ACC112 (cell line): Measurements from ENCODE around the gene RPA3.

Source experiments
- H2AFZ ChIP-seq: fragments of 200-600 bp; sonication (generic); one replicate; pipeline ENCODE4 v1.6.0; 2017; ENCODE audit warnings: antibody characterized with exemption, low read length; ENCODE audit not compliant: unreplicated experiment
- H3K27ac ChIP-seq: fragments of 200-600 bp; sonication (generic); 2 replicates; pipeline ENCODE4 v1.5.1; 2014; ENCODE audit warnings: low read depth, mild to moderate bottlenecking, antibody characterized with exemption, low read length, moderate library complexity
- H3K27me3 ChIP-seq: fragments of 200-600 bp; sonication (generic); 2 replicates; pipeline ENCODE4 v1.6.1; 2014; ENCODE audit warnings: mild to moderate bottlenecking, antibody characterized with exemption, low read length, moderate library complexity, mixed read lengths; ENCODE audit not compliant: insufficient read depth
- H3K36me3 ChIP-seq: fragments of 200-600 bp; sonication (generic); 2 replicates; pipeline ENCODE4 v1.6.1; 2016; ENCODE audit warnings: mild to moderate bottlenecking, antibody characterized with exemption, low read length, moderate library complexity, mixed read lengths; ENCODE audit not compliant: insufficient read depth
- H3K4me1 ChIP-seq: fragments of 200-600 bp; sonication (generic); one replicate; pipeline ENCODE4 v1.6.1; 2016; ENCODE audit warnings: low read length, mixed read lengths; ENCODE audit not compliant: insufficient read depth, unreplicated experiment, control insufficient read depth
- H3K4me3 ChIP-seq: fragments of 200-600 bp; sonication (generic); 2 replicates; pipeline ENCODE4 v1.5.1; 2014; ENCODE audit warnings: mild to moderate bottlenecking, low read depth, low read length
- H3K79me2 ChIP-seq: fragments of 200-600 bp; sonication (generic); one replicate; pipeline ENCODE4 v1.6.0; 2016; ENCODE audit warnings: low read length; ENCODE audit not compliant: control insufficient read depth, unreplicated experiment, insufficient read depth

The RPA3 gene

DNA sequence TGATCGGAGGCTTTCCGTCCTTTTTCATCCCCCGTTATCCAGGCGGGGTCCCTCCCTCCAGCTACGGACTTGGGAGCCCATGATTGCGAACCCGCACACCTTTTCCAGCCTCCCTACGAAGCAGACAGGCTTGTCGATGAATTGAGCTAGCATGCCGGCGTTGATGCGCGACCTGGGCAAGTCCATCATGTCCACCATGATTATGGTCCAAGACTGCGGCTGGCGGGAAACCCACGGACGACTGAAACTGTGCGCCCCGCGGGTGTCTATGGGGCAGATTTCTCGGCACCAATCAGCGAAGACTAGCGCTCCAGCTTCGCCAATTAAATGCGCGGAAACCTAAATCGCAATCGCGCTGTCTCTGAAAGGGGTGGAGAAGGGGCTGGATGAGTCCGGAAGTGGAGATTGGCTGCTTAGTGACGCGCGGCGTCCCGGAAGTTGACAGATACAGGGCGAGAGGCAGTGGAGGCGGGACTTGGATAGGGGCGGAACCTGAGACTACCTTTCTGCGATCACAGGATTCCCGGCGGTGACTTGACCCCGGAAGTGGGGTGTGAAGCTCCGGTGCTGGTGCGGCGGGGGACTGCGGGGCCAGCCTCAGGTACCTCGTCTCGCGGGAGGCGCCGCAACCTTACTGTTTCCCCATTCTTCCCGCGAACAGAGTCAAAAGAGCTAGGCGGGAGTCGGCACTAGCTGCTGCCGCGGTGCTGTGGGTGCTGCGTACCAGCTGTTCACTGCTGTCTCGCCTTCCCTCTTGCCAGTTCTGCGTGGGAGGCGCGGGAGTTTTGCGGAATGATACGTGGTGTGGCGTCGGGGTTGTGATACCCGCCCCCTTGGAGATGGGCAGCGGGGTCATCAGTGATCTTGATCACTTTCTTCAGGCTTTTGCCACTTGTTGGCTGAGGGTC is 77.9 kb downstream of the RPA3 start, which contains the start of gene UMAD1:
Gene UMAD1, plus strand, starts transcription at position 532 of the 908 bp plus-strand sequence. CDS start 32,620 bp downstream, outside the sequence.
- no peaks in the 10 kb centered on the region for H3K27me3 ChIP-seq
- H3K27ac ChIP-seq, result peak within 1 kb of the TSS; percentile 76
- H2AFZ ChIP-seq, result peak within 1 kb of the TSS; percentile 99
- H3K79me2 ChIP-seq, result peaks cover 22% of the 10 kb centered on the region
- peaks cover 2% of the 10 kb centered on the region for H3K36me3 ChIP-seq
- peak within 1 kb of the TSS; percentile 92 for H3K4me3 ChIP-seq
- peaks cover 15% of the 10 kb centered on the region for H3K4me1 ChIP-seq

GRCh38 chr7:7639847-7640220 is 78.6 kb downstream of the RPA3 start:
- peaks cover 7% of the 10 kb centered on the region for H3K36me3 ChIP-seq
- peak overlapping the region; percentile 76 for H3K27ac ChIP-seq
- peak overlapping the region; percentile 87 for H2AFZ ChIP-seq
- peak overlapping the region; percentile 92 for H3K4me3 ChIP-seq
- H3K4me1 ChIP-seq, result peaks cover 15% of the 10 kb centered on the region
- peaks cover 22% of the 10 kb centered on the region for H3K79me2 ChIP-seq
- no peaks in the 10 kb centered on the region for H3K27me3 ChIP-seq

DNA sequence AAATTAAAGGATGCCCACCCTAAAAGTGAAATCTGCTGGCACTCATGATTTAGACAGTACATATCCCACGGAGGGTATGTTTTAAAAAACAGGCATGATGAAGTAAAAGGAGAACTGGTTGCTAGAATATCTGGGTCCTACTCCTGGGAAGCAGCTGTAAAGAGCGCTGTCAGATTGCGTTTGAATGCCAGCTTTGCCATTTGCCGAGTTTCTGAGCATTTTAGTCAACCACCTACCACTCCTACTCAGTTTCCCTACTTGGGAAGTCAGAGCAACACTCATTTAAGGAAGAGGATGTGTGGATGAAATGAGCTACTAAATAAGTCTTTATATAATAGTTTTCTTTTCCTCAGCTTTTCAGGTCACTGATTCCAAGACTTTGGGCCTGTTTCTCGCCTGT is 79.0 kb downstream of the RPA3 start:
- Histone ChIP-seq H3K27me3 (no peaks in the 10 kb centered on the region), H3K27ac (peak overlapping the region; percentile 76), H3K36me3 (peaks cover 7% of the 10 kb centered on the region), H3K4me3 (peak overlapping the region; percentile 92), H3K4me1 (peaks cover 15% of the 10 kb centered on the region), H2AFZ (peak overlapping the region; percentile 87), H3K79me2 (peaks cover 22% of the 10 kb centered on the region)

GRCh38 chr7:7630626-7631329 is 87.6 kb downstream of the RPA3 start:
- no peak overlapping the region for H2AFZ ChIP-seq
- no peaks in the 10 kb centered on the region for H3K79me2 ChIP-seq
- no peaks in the 10 kb centered on the region for H3K27me3 ChIP-seq
- H3K4me3 ChIP-seq, result no peak overlapping the region
- 0 out of 2 replicates have a peak, but pooled peaks cover 5% of the 10 kb centered on the region for H3K36me3 ChIP-seq
- H3K4me1 ChIP-seq, result no peaks in the 10 kb centered on the region
- no peak overlapping the region for H3K27ac ChIP-seq

- Histone ChIP-seq H3K4me1 (no peaks in the 10 kb centered on the region), H3K79me2 (no peaks in the 10 kb centered on the region), H3K36me3 (no peaks in the 10 kb centered on the region), H3K27me3 (no peaks in the 10 kb centered on the region), H3K27ac (no peak overlapping the region), H2AFZ (no peak overlapping the region), H3K4me3 (no peak overlapping the region)
These were observed 89.9 kb downstream of the RPA3 start for GRCh38 chr7:7628476-7628875.

DNA sequence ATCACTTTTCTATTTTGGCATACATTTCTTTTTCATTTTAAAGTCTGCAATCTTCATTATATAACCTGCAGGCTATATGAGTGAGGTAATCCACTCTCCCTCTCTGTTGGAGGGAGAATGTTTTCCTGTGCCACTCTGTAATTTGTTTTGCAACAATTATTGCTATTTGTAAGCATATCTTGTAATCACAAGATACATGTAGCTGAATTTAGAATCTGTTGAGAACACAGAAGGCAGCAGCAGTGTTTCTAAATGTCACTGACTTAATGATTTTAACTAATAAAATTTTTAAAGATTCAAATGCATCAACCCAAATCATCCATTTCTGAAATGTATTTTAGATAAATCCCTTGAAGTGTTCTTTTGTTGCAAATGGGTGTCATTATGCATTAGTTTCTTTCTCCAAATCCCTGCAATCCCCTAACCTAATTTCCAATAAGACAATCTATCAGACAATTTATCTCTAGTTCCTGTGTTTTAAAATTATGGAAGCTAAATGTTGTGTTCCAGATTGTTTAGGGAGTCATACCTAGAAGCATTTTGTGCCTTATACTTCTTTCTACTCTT is 97.7 kb downstream of the RPA3 start:
- Histone ChIP-seq H3K36me3 (no peaks in the 10 kb centered on the region), H3K27me3 (no peaks in the 10 kb centered on the region), H3K4me1 (no peaks in the 10 kb centered on the region), H3K27ac (no peak overlapping the region), H3K4me3 (no peak overlapping the region), H2AFZ (no peak overlapping the region), H3K79me2 (no peaks in the 10 kb centered on the region)

DNA sequence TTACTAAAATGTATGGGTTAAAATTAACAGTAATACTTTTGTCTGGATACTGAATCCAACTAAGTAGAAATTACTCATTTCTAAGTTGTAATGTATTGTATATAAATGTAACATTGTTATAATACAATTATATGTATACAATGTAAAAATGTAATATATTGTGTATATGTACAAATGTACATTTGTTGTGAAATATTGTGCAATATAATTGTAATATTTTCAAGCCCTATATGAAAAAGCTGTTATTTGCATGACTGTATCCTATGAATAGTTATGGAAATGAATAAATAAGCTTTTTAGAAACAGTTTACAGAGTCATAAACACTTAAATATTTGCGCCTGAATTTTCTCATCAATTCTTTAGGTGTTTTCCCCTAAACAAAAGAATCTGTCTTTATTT is 98.2 kb downstream of the RPA3 start:
- Histone ChIP-seq H3K27ac (no peak overlapping the region), H3K27me3 (no peaks in the 10 kb centered on the region), H3K4me1 (no peaks in the 10 kb centered on the region), H2AFZ (no peak overlapping the region), H3K36me3 (no peaks in the 10 kb centered on the region), H3K4me3 (no peak overlapping the region), H3K79me2 (no peaks in the 10 kb centered on the region)

- no peak overlapping the region for H2AFZ ChIP-seq
- no peak overlapping the region for H3K27ac ChIP-seq
- H3K36me3 ChIP-seq, result no peaks in the 10 kb centered on the region
- no peak overlapping the region for H3K4me3 ChIP-seq
- no peaks in the 10 kb centered on the region for H3K27me3 ChIP-seq
- no peaks in the 10 kb centered on the region for H3K79me2 ChIP-seq
- H3K4me1 ChIP-seq, result no peaks in the 10 kb centered on the region
These were observed 100.0 kb downstream of the RPA3 start for GRCh38 chr7:7618410-7618809.

DNA sequence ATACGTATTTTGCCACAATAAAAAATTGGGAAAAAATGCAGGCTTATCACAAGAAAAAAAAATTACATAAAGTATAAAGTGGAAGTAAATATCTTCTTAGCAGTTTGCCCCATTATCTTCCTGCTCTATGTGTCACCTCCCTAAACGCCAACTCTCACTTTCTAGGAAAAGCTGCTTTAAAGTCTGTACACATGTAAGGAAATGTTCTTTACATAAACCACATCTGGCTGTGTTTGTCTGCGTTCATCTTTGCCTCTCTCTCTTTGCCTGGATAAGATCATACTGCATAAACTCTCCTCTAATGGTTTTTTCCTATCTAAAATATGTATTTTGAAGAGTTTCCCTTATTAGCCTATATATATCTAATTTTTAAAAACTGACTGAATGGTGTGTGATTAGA is 100.9 kb downstream of the RPA3 start:
- H3K36me3 ChIP-seq, result no peaks in the 10 kb centered on the region
- H3K4me1 ChIP-seq, result no peaks in the 10 kb centered on the region
- no peak overlapping the region for H3K4me3 ChIP-seq
- no peaks in the 10 kb centered on the region for H3K79me2 ChIP-seq
- no peaks in the 10 kb centered on the region for H3K27me3 ChIP-seq
- H2AFZ ChIP-seq, result no peak overlapping the region
- no peak overlapping the region for H3K27ac ChIP-seq

DNA sequence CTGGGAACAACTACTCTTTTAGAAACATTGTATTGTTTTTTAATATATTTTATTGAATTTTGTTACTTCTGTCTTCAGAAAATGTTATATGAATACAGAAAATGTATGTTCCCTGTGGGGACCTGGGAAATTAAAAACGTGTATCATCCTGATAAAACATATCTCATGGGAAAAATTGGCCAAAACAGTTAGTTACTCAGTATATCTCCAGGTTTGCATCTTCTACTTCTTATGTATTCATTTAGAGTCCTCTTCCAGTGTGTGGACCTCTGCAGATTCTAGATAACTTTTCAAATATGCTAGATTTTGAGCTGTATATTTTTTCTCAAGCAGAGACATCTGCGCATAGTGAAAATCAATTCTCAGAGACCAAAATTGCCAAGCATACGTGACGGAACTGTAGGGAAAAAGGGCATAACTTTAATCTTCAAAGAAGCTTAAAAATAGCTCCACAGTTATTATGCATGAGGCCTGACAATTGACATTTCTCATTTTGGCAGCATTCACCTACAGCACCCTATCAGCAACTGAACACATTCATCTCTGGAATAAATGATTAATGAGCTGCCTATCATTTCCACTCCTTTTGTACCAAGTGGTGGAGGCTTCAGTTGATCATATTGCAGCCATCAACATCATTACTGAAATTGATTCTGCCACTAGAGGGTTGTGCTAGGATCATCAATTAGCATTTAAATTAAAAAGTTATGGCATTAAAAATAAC is 104.2 kb downstream of the RPA3 start:
- no peaks in the 10 kb centered on the region for H3K27me3 ChIP-seq
- no peaks in the 10 kb centered on the region for H3K36me3 ChIP-seq
- H3K27ac ChIP-seq, result no peak overlapping the region
- H3K79me2 ChIP-seq, result no peaks in the 10 kb centered on the region
- no peak overlapping the region for H2AFZ ChIP-seq
- no peaks in the 10 kb centered on the region for H3K4me1 ChIP-seq
- no peak overlapping the region for H3K4me3 ChIP-seq
